ENCODE results near the gene ZNF638.

- TF ChIP-seq CTCF (IDR thresholded peaks at IDR 0.05; ENCODE audit: insufficient read depth, low read length, poor library complexity, severe bottlenecking) (no peak), EZH2phosphoT487 (conservative IDR thresholded peaks at IDR 0.05; ENCODE audit: low read length) (no peak)
Measured at GRCh38 chr2:71446505-71446904, 114.9 kb downstream of the ZNF638 start.
